Large intestine (tissue), 12 donors: ENCODE results near the gene GLMN. TPM values are rescaled to one million over a fixed set of nuclear protein-coding genes. Genes with fewer than 3 reads are reported as not detected.

Source experiments
- DNase-seq, 2 donors: peaks; one replicate each; pipeline versions ENCODE4 v3.0.0 to v3.0.0-alpha.2; 2013
- H3K27ac ChIP-seq: one replicate; pipeline ENCODE4 v1.5.1; 2013; ENCODE audit warnings: low read length
- H3K27me3 ChIP-seq: 2 replicates; pipeline ENCODE4 v1.6.1; 2013; ENCODE audit warnings: low read length; ENCODE audit not compliant: control insufficient read depth, insufficient read depth
- H3K36me3 ChIP-seq: 2 replicates; pipeline ENCODE4 v1.6.1; 2013; ENCODE audit warnings: low read length; ENCODE audit not compliant: control insufficient read depth, insufficient read depth
- H3K4me1 ChIP-seq: one replicate; pipeline ENCODE4 v1.6.1; 2013; ENCODE audit warnings: low read length; ENCODE audit not compliant: control insufficient read depth, insufficient read depth
- H3K4me3 ChIP-seq: one replicate; pipeline ENCODE4 v1.5.1; 2013; ENCODE audit warnings: low read length
- H3K9me3 ChIP-seq: one replicate; pipeline ENCODE4 v1.6.1; 2013; ENCODE audit warnings: mild to moderate bottlenecking, low read depth, low read length, moderate library complexity; ENCODE audit not compliant: control insufficient read depth
- WGBS: methylation state at CpG from one replicate; pipeline ENCODE4 v1.1.5; 2013; ENCODE audit warnings: low lambda C conversion rate; ENCODE audit not compliant: insufficient coverage; 5-methylcytosine and 5-hydroxymethylcytosine counted together
- long read RNA-seq, 11 donors: transcript quantifications; one replicate each; lab custom pipeline, GENCODE V29; 2026
- polyA plus RNA-seq: library from polyadenylated mRNA; unstranded; fragments of 120-200 nt; gene quantifications from one replicate; pipeline ENCODE4 v1.2.1, GENCODE V29; 2013

Gene GLMN, protein sequence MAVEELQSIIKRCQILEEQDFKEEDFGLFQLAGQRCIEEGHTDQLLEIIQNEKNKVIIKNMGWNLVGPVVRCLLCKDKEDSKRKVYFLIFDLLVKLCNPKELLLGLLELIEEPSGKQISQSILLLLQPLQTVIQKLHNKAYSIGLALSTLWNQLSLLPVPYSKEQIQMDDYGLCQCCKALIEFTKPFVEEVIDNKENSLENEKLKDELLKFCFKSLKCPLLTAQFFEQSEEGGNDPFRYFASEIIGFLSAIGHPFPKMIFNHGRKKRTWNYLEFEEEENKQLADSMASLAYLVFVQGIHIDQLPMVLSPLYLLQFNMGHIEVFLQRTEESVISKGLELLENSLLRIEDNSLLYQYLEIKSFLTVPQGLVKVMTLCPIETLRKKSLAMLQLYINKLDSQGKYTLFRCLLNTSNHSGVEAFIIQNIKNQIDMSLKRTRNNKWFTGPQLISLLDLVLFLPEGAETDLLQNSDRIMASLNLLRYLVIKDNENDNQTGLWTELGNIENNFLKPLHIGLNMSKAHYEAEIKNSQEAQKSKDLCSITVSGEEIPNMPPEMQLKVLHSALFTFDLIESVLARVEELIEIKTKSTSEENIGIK
- 17.4 TPM for polyA plus RNA-seq
- long read RNA-seq, donor 1: 0 reads
- long read RNA-seq, donor 2, partial matches to known transcripts: 28 of 29 reads
- long read RNA-seq, donor 2, other reads (novel, unspliced or antisense): 0 of 29 reads
- long read RNA-seq, donor 3: 0 reads
- long read RNA-seq, donor 4: 0 reads
- long read RNA-seq, donor 5, partial matches to known transcripts: 0 of 1 reads
- long read RNA-seq, donor 5, other reads (novel, unspliced or antisense): 0 of 1 reads
- long read RNA-seq, donor 6, partial matches to known transcripts: 0 of 2 reads
- long read RNA-seq, donor 6, other reads (novel, unspliced or antisense): 0 of 2 reads
- long read RNA-seq, donor 7, partial matches to known transcripts: 0 of 1 reads
- long read RNA-seq, donor 7, other reads (novel, unspliced or antisense): 0 of 1 reads
- long read RNA-seq, donor 8, partial matches to known transcripts: 5 of 7 reads
- long read RNA-seq, donor 8, other reads (novel, unspliced or antisense): 0 of 7 reads
- long read RNA-seq, donor 9: 0 reads
- long read RNA-seq, donor 10, partial matches to known transcripts: 8 of 10 reads
- long read RNA-seq, donor 10, other reads (novel, unspliced or antisense): 0 of 10 reads
- long read RNA-seq, donor 11, partial matches to known transcripts: 0 of 3 reads
- long read RNA-seq, donor 11, other reads (novel, unspliced or antisense): 0 of 3 reads

DNA sequence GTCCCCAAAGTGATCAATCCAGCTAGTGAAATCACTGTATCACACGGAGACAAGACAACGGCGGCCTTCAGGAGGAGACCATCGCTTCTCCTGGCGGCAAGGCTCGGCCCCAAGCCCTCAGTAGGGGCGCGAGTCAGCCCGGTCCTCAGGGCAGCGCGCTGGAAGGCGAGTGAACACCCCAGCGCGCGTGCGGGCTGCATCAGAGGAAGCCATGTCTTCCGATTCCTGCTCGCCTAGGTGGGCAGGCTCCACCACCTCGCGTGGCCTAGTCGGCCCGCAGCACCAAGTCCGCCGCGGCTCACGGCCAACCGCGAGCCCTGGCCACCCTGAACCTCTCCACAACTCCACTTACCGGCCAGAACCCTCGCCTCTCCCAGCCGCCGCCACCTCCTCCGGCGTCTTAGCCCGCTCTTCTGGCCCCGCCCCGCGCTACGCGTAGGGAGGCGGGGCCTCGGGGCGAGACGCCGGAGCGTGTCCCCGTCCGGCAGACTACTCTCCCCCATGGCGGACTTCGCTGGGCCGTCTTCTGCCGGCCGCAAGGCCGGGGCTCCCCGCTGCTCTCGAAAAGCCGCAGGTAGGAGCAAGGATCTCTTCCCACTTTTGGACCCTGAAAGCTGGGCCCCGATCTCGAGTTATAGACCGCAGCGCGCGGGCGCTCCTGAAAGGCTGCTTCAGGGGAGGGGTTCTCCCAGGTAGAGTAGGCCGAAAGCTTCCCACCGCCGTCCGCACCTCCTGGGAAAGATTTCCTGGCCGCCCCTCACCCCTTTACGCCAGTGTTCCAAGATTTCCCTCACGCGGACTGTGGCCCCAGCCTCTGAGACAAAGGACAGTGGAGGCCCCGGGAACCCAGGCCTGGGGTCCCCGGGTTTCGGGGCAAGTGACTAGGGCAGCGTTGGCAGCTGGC lies at the start of gene GLMN, which contains the start of gene RPAP2:
Gene GLMN (minus strand): TSS at position 415 of the 904 bp plus-strand sequence. CDS start 988 bp downstream, outside the sequence.
Gene RPAP2 (plus strand): TSS at position 487 of the 904 bp plus-strand sequence. CDS start 15 bp downstream, at position 502.
- H3K9me3 ChIP-seq: no peaks in the 10 kb centered on the region
- no CpG with 5 or more reads among the region's 76 CpGs for WGBS
- H3K27ac ChIP-seq: peak within 1 kb of the TSS; percentile 99
- no peaks in the 10 kb centered on the region for H3K27me3 ChIP-seq
- H3K4me3 ChIP-seq: peak within 1 kb of the TSS; percentile 99
- peak; percentile 85 to 94 for DNase-seq
- no peaks in the 10 kb centered on the region for H3K4me1 ChIP-seq
- H3K36me3 ChIP-seq: peaks cover 6% of the 10 kb centered on the region

DNA sequence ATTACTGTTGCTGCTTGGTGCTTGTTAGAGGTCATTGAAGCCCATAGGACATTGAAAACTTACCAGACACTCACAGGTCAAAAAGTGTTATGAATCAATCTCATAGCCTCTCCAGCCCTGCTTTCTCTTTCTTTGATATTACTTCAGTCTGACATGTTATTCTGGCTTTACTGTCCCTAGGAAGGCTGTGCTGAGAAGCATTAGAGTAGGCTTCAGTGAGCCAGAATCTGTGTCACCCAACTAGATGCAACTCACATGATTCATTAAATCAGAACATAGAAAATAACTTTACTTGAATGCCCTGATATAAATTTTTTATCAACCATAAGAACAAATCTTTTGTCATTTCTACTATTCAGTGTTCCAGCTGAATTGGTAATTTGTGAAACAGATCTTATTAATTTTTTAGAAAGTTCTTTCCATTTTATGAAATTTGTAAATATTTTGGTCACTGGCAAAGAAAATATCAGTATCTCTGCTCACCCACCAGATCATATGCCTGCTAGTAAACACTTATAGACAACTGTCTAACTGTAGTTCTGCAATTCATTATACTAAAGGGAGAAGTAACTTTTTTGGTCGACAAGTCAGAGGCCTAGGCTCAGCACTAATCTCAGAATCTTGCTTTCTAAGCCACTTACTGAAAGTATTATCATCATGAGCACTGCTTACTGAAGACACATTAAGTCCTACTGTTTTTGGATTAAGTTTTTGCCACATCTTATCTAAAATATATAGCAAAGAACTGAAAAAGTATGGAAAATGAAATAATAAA lies 48.3 kb upstream of the GLMN start:
- Histone ChIP-seq H3K4me1 (no peaks in the 10 kb centered on the region), H3K4me3 (no peak overlapping the region), H3K27ac (no peak overlapping the region), H3K9me3 (no peaks in the 10 kb centered on the region), H3K27me3 (no peaks in the 10 kb centered on the region), H3K36me3 (peaks cover 34% of the 10 kb centered on the region)
- 83% methylated on average over 1 of the region's 1 CpG for WGBS
- DNase-seq: no peak

DNA sequence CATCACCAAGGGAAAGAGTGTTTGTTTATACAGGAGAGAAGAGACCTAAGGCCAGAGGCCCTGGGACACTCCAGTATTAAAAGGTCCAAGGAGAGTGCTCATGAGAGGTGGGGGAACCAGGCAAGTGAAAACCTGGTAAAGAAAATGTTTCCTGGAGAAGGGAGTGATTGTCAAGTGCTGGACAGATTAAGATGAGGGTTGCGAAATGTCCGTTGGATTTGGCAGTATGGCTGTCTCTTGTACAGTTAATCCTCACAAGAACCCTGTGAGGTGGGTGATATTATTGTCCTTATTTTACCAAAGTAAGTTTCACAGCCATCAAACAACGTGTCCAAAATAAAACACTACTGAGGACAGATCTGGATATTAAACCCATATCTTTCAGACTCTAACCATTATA lies 44.3 kb upstream of the GLMN start:
- no peaks in the 10 kb centered on the region for H3K4me1 ChIP-seq
- no peaks in the 10 kb centered on the region for H3K27me3 ChIP-seq
- H3K9me3 ChIP-seq: no peaks in the 10 kb centered on the region
- H3K27ac ChIP-seq: no peak overlapping the region
- H3K36me3 ChIP-seq: peaks cover 29% of the 10 kb centered on the region
- no peak for DNase-seq
- H3K4me3 ChIP-seq: no peak overlapping the region
- WGBS: 67% methylated on average over 1 of the region's 3 CpGs

DNA sequence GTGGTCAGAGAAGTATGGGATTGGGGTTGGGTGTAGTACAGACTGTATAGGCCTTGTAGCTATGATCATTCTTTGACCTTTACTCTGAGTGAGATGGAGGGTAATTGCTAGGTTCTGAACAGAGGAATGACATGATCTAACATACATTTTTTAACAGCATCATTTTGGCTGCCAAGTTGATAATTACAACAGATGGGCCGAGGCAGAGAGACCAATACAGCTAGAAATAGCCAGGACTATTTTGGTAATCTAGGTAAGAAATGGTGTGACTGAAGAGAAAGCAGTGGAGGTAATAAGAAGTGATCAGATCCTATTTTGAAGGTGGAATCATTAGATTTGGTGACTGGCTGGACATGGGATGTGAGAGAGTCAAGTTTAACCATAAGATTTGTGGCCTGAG lies 43.6 kb upstream of the GLMN start:
- WGBS: no CpG with 5 or more reads among the region's 1 CpG
- Histone ChIP-seq H3K9me3 (no peaks in the 10 kb centered on the region), H3K36me3 (peaks cover 24% of the 10 kb centered on the region), H3K4me1 (no peaks in the 10 kb centered on the region), H3K4me3 (no peak overlapping the region), H3K27ac (no peak overlapping the region), H3K27me3 (no peaks in the 10 kb centered on the region)
- DNase-seq: no peak

DNA sequence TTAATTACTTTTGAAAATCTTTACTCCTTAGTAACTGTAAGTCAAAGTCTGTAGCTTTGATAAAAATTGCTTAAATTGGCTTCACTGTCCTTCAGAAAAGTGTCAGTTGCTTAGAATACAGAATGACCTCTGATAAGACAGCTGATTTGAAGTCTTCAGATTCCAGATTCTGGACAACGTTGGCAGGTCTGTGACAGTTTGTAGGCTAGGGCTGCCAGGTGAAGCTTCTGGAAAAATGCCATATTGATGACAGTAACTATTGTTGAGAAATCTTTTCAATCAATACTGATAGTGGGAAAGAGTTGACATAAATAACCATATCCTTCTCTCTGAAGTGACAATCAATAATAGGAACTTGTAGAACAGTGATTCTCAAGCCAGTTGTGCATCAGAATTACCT lies 41.4 kb upstream of the GLMN start:
- Histone ChIP-seq H3K36me3 (peaks cover 22% of the 10 kb centered on the region), H3K4me3 (no peak overlapping the region), H3K4me1 (no peaks in the 10 kb centered on the region), H3K27ac (no peak overlapping the region), H3K9me3 (no peaks in the 10 kb centered on the region), H3K27me3 (no peaks in the 10 kb centered on the region)
- DNase-seq: no peak
- no CpG with 5 or more reads among the region's 1 CpG for WGBS

DNA sequence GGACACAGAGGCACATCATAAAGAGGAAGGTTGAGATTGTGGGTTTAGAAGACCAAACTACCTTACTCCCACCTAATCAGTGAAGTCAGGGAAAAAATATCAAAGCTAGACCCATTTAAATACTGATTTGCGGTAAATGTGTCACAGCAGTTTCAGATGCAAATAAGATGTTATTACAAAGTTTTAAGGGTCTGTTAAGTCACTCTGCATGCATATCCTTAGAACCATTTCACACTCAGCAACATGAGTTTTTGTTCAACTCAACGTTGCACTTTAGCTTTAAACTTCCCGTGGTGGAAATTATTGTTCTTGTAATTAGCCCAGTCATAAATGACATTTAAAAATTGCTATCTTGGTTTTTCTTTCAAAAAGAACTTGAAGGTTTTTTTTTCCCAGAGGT lies 34.9 kb upstream of the GLMN start:
- Histone ChIP-seq H3K27me3 (no peaks in the 10 kb centered on the region), H3K4me1 (no peaks in the 10 kb centered on the region), H3K36me3 (peaks cover 20% of the 10 kb centered on the region), H3K27ac (no peak overlapping the region), H3K4me3 (no peak overlapping the region), H3K9me3 (no peaks in the 10 kb centered on the region)
- DNase-seq: no peak
- WGBS: no CpG with 5 or more reads among the region's 3 CpGs

DNA sequence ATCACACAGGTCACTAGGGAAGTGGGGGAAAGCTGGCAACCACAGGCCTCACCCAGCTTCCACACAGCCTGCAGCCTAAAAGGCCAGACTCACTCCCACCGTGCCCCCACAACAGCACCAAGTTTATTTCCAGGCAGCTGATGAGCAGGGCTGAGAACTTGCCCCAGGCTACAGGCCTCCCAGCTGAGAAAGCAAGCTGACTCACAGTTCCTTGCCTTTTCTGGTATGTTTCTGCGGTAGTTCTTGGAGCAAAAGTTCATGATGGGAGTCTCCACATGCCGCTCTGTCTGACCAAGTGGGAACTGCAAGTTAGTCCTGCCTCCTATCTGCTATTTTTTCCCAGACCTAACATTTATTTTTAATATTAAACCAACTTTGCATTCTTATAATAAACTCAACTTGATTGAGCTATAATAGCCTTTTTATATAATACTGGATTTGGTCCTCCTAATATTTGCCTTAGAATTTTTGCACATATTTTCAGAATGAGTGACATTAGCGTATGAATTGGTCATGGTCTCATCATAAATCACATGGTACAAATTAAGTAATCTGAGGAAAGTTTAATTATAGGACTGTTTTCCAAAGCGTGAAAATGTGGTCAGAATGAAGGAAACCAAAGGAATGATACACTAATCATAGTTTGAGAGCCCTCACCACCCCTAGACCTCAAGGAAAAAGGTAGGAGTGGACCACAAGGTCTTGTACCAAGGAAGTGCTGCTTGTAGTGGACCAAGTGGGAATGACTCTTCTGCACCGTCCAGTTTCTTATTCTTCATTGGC lies 30.8 kb upstream of the GLMN start:
- 100% methylated on average over 1 of the region's 6 CpGs for WGBS
- H3K27ac ChIP-seq: no peak overlapping the region
- no peak overlapping the region for H3K4me3 ChIP-seq
- no peaks in the 10 kb centered on the region for H3K27me3 ChIP-seq
- peaks cover 4% of the 10 kb centered on the region for H3K9me3 ChIP-seq
- no peak for DNase-seq
- peaks cover 20% of the 10 kb centered on the region for H3K36me3 ChIP-seq
- H3K4me1 ChIP-seq: no peaks in the 10 kb centered on the region

DNA sequence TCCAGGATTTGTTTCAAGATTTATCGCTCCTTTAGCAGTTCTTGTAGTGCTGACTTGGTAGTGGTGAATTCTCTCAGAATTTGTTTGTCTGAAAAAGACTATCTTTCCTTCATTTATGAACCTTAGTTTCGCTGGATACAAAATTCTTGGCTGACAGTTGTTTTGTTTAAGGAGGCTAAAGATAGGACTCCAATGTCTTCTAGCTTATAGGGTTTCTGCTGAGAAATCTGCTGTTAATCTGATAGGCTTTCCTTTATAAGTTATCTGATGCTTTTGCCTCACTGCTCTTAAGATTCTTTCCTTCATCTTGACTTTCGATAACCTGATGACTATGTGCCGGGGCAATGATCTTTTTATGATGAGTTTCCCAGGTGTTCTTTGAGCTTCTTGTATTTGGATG lies 29.0 kb upstream of the GLMN start:
- peaks cover 33% of the 10 kb centered on the region for H3K36me3 ChIP-seq
- no peaks in the 10 kb centered on the region for H3K4me1 ChIP-seq
- no peak overlapping the region for H3K4me3 ChIP-seq
- peaks cover 4% of the 10 kb centered on the region for H3K9me3 ChIP-seq
- H3K27me3 ChIP-seq: no peaks in the 10 kb centered on the region
- H3K27ac ChIP-seq: no peak overlapping the region
- DNase-seq: no peak
- WGBS: 100% methylated on average over 1 of the region's 4 CpGs
